HG03575 (cell line): Measurements from ENCODE around the gene AVPR1B.

Source experiments
- ATAC-seq: cut with Tn5 transposase; IDR thresholded peaks from one replicate; pipeline ENCODE4 v1.9.1; 2021; ENCODE audit not compliant: unreplicated experiment, insufficient number of reproducible peaks, low FRiP score; ENCODE audit errors: extremely low read depth

Gene AVPR1B

GRCh38 chr1:206117151-206117948, at the start of gene AVPR1B:
Gene AVPR1B (minus strand): TSS chr1:206117388. CDS start chr1:206116890, 498 bp downstream.
- no peak for ATAC-seq

- ATAC-seq, result no peak
Observed at GRCh38 chr1:206145771-206146290, 28.6 kb upstream of the AVPR1B start.

- ATAC-seq, result no peak
Observed at GRCh38 chr1:206144605-206145004, 27.4 kb upstream of the AVPR1B start.

- ATAC-seq, result no peak
Observed at GRCh38 chr1:206143537-206144172, 26.5 kb upstream of the AVPR1B start.

- no peak for ATAC-seq
Observed at GRCh38 chr1:206142770-206143169, 25.6 kb upstream of the AVPR1B start.

- no peak for ATAC-seq
Observed at GRCh38 chr1:206142011-206142410, 24.8 kb upstream of the AVPR1B start.

- ATAC-seq, result no peak
Observed at GRCh38 chr1:206136241-206136640, 19.1 kb upstream of the AVPR1B start.

- ATAC-seq, result no peak
Observed at GRCh38 chr1:206135248-206135647, 18.1 kb upstream of the AVPR1B start.

GRCh38 chr1:206133751-206134415, 16.7 kb upstream of the AVPR1B start:
- no peak for ATAC-seq

- no peak for ATAC-seq
Observed at GRCh38 chr1:206131037-206131436, 13.8 kb upstream of the AVPR1B start.

- no peak for ATAC-seq
Observed at GRCh38 chr1:206128196-206128595, 11.0 kb upstream of the AVPR1B start.

GRCh38 chr1:206127336-206127735, 10.1 kb upstream of the AVPR1B start:
- ATAC-seq, result no peak

- ATAC-seq, result no peak
Observed at GRCh38 chr1:206125346-206125745, 8.2 kb upstream of the AVPR1B start.

- ATAC-seq, result no peak
Observed at GRCh38 chr1:206122686-206123085, 5.5 kb upstream of the AVPR1B start.

- no peak for ATAC-seq
Observed at GRCh38 chr1:206121269-206121668, 4.1 kb upstream of the AVPR1B start.

GRCh38 chr1:206120406-206120805, 3.2 kb upstream of the AVPR1B start:
- ATAC-seq, result no peak

GRCh38 chr1:206116873-206117150, 376 bp downstream of the AVPR1B start:
- no peak for ATAC-seq

- ATAC-seq, result no peak
Observed at GRCh38 chr1:206116191-206116872, 856 bp downstream of the AVPR1B start.

GRCh38 chr1:206115791-206116190, 1.4 kb downstream of the AVPR1B start:
- ATAC-seq, result no peak
